Activated B cell treated with CpG ODN at 0.5 μM for 24 hours (primary cell): ENCODE data around the gene MREG. TPM values are rescaled to one million over a fixed set of nuclear protein-coding genes. Genes with fewer than 3 reads are reported as not detected.

ENCODE experiments used
- ATAC-seq: fragments of 200-7000 bp; cut with Tn5 transposase; one replicate; pipeline ENCODE4 v1.10.0; 2021; ENCODE audit warnings: low read depth, mild to moderate bottlenecking, moderate library complexity
- CTCF ChIA-PET: fragments of 350-600 bp; sonication (Branson Sonifier 250); formaldehyde crosslinking; loops from one replicate; lab custom pipeline; 2021; ENCODE audit warnings: antibody characterized with exemption; lab: Charles Lee
- POLR2A ChIA-PET: fragments of 350-600 bp; sonication (Branson Sonifier 250); formaldehyde crosslinking; loops from one replicate; lab custom pipeline; 2021; ENCODE audit warnings: antibody characterized with exemption; lab: Charles Lee
- DNase-seq: peaks from one replicate; pipeline ENCODE4 v3.0.0; 2022
- H3K27ac Mint-ChIP-seq: one replicate; pipeline ENCODE4 v1.8.0; 2020; ENCODE audit warnings: mixed read lengths
- H3K27me3 Mint-ChIP-seq: one replicate; pipeline ENCODE4 v1.8.0; 2021; ENCODE audit warnings: mixed read lengths
- H3K36me3 Mint-ChIP-seq: one replicate; pipeline ENCODE4 v1.8.0; 2021; ENCODE audit warnings: low read depth, mixed read lengths
- H3K4me1 Mint-ChIP-seq: one replicate; pipeline ENCODE4 v1.8.0; 2021; ENCODE audit warnings: mixed read lengths
- H3K4me3 Mint-ChIP-seq: one replicate; pipeline ENCODE4 v1.8.0; 2020; ENCODE audit warnings: mild to moderate bottlenecking, mixed read lengths
- H3K9me3 Mint-ChIP-seq: one replicate; pipeline ENCODE4 v1.8.0; 2020; ENCODE audit warnings: mixed read lengths
- intact Hi-C: fragments of 100-400 bp; cut with micrococcal nuclease; formaldehyde crosslinking; loops from one replicate; pipeline ENCODE4 v1.15.1; 2024
- total RNA-seq: library from RNA; stranded (reverse); gene quantifications from 2 replicates; pipeline ENCODE4 v1.2.3, GENCODE V29; 2022
- TF ChIP-seq, protein P1 (sequence below): fragments of 200-600 bp; IDR thresholded peaks from one replicate; pipeline ENCODE4 v1.8.0; 2022; ENCODE audit warnings: antibody characterized with exemption, mild to moderate bottlenecking

Gene MREG
- total RNA-seq, 1 donor from 2014 or later = 16.6 TPM

DNA sequence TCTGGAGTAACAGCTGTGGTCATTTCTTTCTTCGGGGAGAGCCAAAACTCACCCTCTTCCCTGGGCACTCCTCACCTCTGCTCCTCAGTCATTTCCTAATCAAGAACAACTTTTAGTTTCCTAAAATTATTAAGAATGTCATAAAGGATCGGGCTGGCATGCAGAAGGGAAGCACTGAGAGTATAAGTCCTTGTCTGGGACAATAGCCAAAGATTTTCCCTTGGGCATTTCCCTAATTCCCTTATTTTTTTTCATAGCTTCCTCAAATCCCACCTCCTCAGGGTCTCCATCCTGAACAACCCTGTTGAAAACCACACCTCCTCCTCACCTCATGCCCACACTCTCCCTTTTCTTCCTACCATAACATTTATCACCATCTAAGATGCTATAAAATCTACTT is 115.0 kb downstream of the MREG start:
- intact Hi-C loops = no loop called here
- no peaks in the 10 kb centered on the region for H3K9me3 Mint-ChIP-seq
- TF ChIP-seq, protein P1, sequence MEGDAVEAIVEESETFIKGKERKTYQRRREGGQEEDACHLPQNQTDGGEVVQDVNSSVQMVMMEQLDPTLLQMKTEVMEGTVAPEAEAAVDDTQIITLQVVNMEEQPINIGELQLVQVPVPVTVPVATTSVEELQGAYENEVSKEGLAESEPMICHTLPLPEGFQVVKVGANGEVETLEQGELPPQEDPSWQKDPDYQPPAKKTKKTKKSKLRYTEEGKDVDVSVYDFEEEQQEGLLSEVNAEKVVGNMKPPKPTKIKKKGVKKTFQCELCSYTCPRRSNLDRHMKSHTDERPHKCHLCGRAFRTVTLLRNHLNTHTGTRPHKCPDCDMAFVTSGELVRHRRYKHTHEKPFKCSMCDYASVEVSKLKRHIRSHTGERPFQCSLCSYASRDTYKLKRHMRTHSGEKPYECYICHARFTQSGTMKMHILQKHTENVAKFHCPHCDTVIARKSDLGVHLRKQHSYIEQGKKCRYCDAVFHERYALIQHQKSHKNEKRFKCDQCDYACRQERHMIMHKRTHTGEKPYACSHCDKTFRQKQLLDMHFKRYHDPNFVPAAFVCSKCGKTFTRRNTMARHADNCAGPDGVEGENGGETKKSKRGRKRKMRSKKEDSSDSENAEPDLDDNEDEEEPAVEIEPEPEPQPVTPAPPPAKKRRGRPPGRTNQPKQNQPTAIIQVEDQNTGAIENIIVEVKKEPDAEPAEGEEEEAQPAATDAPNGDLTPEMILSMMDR = no peak
- POLR2A ChIA-PET = no interaction called here
- CTCF ChIA-PET = no interaction called here
- peaks cover 3% of the 10 kb centered on the region for H3K4me1 Mint-ChIP-seq
- H3K27ac Mint-ChIP-seq = no peak overlapping the region
- H3K36me3 Mint-ChIP-seq = no peaks in the 10 kb centered on the region
- H3K27me3 Mint-ChIP-seq = peaks cover 8% of the 10 kb centered on the region
- no peak overlapping the region for H3K4me3 Mint-ChIP-seq
- no peak for ATAC-seq
- no peak for DNase-seq

DNA sequence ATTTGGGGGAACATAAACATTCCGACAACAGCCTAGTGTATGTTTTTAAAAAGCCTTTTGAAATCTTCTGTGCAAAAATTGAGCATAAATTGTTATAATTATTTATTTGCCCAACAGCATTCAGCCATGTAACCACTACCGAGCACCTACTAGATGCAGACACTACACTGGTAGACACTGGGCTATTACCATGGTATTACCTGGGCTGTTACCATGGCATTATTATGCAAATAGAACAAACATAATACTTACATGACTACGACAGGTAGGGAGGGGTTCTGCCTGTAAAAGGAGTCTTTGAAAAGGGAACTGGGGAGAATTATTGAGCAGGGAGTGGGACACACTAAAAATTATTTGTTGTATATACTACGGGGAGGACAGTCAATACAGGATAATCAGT is 116.4 kb downstream of the MREG start:
- Mint-ChIP-seq H3K4me1 (peaks cover 3% of the 10 kb centered on the region), H3K27me3 (peaks cover 6% of the 10 kb centered on the region), H3K27ac (no peak overlapping the region), H3K36me3 (no peaks in the 10 kb centered on the region), H3K4me3 (no peak overlapping the region), H3K9me3 (no peaks in the 10 kb centered on the region)
- CTCF ChIA-PET = no interaction called here
- POLR2A ChIA-PET = no interaction called here
- DNase-seq (no peak), ATAC-seq (no peak)
- TF ChIP-seq, protein P1 = no peak
- intact Hi-C loops = no loop called here

DNA sequence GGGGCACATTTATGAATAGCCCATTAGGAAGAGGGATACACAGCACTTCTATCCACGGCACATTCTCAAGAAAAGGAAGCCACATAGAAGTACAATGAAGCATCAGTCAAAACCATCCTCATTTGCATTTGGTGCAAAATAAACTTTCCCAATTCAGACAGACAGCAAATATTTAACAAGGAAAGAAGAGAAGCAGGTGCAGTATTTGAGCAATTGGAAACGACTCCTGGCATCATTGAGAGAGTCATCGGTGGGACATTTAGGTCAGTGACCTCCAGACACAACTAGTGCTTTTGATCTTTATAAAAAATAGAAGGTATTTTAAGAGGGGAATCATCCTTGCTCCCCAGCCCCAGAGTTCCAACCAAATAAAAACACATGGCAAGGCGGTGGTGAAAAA is 118.0 kb downstream of the MREG start:
- Mint-ChIP-seq H3K4me1 (no peaks in the 10 kb centered on the region), H3K27me3 (peaks cover 7% of the 10 kb centered on the region), H3K36me3 (no peaks in the 10 kb centered on the region), H3K9me3 (no peaks in the 10 kb centered on the region), H3K4me3 (no peak overlapping the region), H3K27ac (no peak overlapping the region)
- intact Hi-C loops = no loop called here
- TF ChIP-seq, protein P1 = no peak
- ChIA-PET POLR2A (no interaction called here), CTCF (no interaction called here)
- ATAC-seq (no peak), DNase-seq (no peak)

Other genes with a start within 250 kb of the MREG start
- 6.1 and 10.0 TPM in 2 replicates for gene PECR, start 68.3 kb upstream of the MREG start, total RNA-seq
- 0.40 and 0.69 TPM in 2 replicates for gene TMEM169, start 68.4 kb upstream of the MREG start, total RNA-seq
- gene XRCC5, start 95.8 kb upstream of the MREG start, total RNA-seq = 303 and 311 TPM in 2 replicates